ENCODE measurements around the gene COQ10A.
"Not testable (repeated sequence)": the region's sequence is repeated elsewhere in the genome, so short reads cannot be mapped to it uniquely, and the experiment has no call there.

DNA sequence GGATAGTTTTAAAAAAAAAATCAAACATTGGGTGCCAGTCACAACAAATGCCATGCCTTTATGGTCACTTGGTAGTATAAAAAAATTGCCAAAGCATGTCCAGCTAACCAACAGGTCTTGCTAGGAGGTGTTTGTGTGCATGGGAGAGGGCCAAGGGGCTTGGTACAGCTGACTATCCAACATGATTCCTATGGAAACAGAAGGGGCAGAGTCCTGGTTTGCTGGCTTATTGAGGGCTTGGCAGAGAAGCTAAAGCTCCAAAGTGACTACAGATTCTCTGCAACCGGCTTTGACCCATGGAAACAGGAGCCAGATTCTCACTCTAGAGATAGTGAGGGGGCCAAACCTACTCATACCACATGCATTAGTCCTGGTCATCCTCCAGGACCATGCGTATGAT, 5.7 kb downstream of the COQ10A start:
- TF ChIP-seq, protein P1, sequence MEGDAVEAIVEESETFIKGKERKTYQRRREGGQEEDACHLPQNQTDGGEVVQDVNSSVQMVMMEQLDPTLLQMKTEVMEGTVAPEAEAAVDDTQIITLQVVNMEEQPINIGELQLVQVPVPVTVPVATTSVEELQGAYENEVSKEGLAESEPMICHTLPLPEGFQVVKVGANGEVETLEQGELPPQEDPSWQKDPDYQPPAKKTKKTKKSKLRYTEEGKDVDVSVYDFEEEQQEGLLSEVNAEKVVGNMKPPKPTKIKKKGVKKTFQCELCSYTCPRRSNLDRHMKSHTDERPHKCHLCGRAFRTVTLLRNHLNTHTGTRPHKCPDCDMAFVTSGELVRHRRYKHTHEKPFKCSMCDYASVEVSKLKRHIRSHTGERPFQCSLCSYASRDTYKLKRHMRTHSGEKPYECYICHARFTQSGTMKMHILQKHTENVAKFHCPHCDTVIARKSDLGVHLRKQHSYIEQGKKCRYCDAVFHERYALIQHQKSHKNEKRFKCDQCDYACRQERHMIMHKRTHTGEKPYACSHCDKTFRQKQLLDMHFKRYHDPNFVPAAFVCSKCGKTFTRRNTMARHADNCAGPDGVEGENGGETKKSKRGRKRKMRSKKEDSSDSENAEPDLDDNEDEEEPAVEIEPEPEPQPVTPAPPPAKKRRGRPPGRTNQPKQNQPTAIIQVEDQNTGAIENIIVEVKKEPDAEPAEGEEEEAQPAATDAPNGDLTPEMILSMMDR (IDR thresholded peaks at IDR 0.05; ENCODE audit: low read depth, low read length): not testable (repeated sequence)
- TF ChIP-seq EZH2phosphoT487 (IDR thresholded peaks at IDR 0.05; ENCODE audit: low read depth): not testable (repeated sequence)
